Spleen (tissue), 11 donors: ENCODE measurements around the gene NCAPH2. TPM values are rescaled to one million over a fixed set of nuclear protein-coding genes. Genes with fewer than 3 reads are reported as not detected.
A peak's percentile ranks its signal among the peaks of the same experiment; 100 is the strongest.

Experiments
- DNase-seq: peaks from one replicate; pipeline ENCODE4 v3.0.0-alpha.2; 2020
- H3K27ac ChIP-seq, 8 donors: fragments of 200-600 bp; sonication (generic) in 7 of 8; 1 replicate in 4 of 8; 2 replicates in 4 of 8; pipeline versions ENCODE4 v1.5.0 to v1.8.0; 2016 to 2021; ENCODE audit warnings: inconsistent platforms in 4 of 8, mild to moderate bottlenecking in 4 of 8, moderate library complexity in 1 of 8
- H3K27me3 ChIP-seq, 7 donors: fragments of 200-600 bp; sonication (generic) in 6 of 7; replicated peaks in 1 of 7; 1 replicate in 4 of 7; 2 replicates in 3 of 7; pipeline versions ENCODE4 v1.5.0 to v1.8.0; 2016 to 2021; ENCODE audit warnings: inconsistent platforms in 3 of 7, mild to moderate bottlenecking in 1 of 7
- H3K36me3 ChIP-seq, 6 donors: fragments of 200-600 bp; sonication (generic) in 5 of 6; 1 replicate in 4 of 6; 2 replicates in 2 of 6; pipeline versions ENCODE4 v1.5.0 to v1.8.0; 2016 to 2021; ENCODE audit warnings: inconsistent platforms in 2 of 6
- H3K4me1 ChIP-seq, 6 donors: fragments of 200-600 bp; sonication (generic) in 5 of 6; 1 replicate in 3 of 6; 2 replicates in 3 of 6; pipeline versions ENCODE4 v1.5.0 to v1.8.0; 2016 to 2021; ENCODE audit warnings: inconsistent platforms in 3 of 6
- H3K4me3 ChIP-seq, 8 donors: fragments of 200-600 bp; sonication (generic) in 7 of 8; 1 replicate in 4 of 8; 2 replicates in 4 of 8; pipeline versions ENCODE4 v1.5.0 to v1.8.0; 2016 to 2021; ENCODE audit warnings: inconsistent platforms in 4 of 8, mild to moderate bottlenecking in 4 of 8, moderate library complexity in 2 of 8
- H3K9me3 ChIP-seq, 8 donors: fragments of 200-600 bp; sonication (generic) in 7 of 8; 1 replicate in 4 of 8; 2 replicates in 4 of 8; pipeline versions ENCODE4 v1.5.0 to v1.8.0; 2016 to 2021; ENCODE audit warnings: inconsistent platforms in 4 of 8
- POLR2A ChIP-seq, 3 donors: fragments of 450-650 bp; IDR thresholded peaks; one replicate each; pipeline ENCODE4 v1.5.1; 2017; ENCODE audit warnings: antibody characterized with exemption in 3 of 3, mild to moderate bottlenecking in 1 of 3
- POLR2AphosphoS5 ChIP-seq, 3 donors: sonication (generic); formaldehyde crosslinking; IDR thresholded peaks; one replicate each; pipeline ENCODE4 v1.5.1; 2017; ENCODE audit warnings: antibody characterized with exemption in 3 of 3
- WGBS, 5 donors: extraction: QIAGEN DNeasy Blood & Tissue Kit in 3 of 5; methylation state at CpG; one replicate each; pipeline versions ENCODE4 v1.1.5 to v1.1.7; 2013 to 2018; 5-methylcytosine and 5-hydroxymethylcytosine counted together
- intact Hi-C: fragments of 100-400 bp; cut with DNase I; formaldehyde crosslinking; loops from one replicate; pipeline ENCODE4 v1.15.0; 2023; ENCODE audit warnings: low total_unique reads
- polyA plus RNA-seq, 3 donors: library from polyadenylated mRNA; stranded (reverse); fragments of 200-250 nt; gene quantifications; one replicate each; pipeline ENCODE4 v1.2.1, GENCODE V29; 2013
- total RNA-seq, 7 donors: library from RNA; depleted of rRNA in 3 of 7; stranded (reverse); fragments of >200 nt in 3 of 7; fragmentation: NEBNext Ultra II Directional in 4 of 7; extraction: Animal tissue kit (Norgen Biotek cat#: 25700) in 4 of 7; gene quantifications; one replicate each; pipeline versions ENCODE4 v1.1.0 to v1.2.1, GENCODE V29; 2016 to 2021
- TF ChIP-seq, protein P1 (sequence below), 11 experiments: fragments of 200-600 bp in 7 of 11; fragments of 450-650 bp in 4 of 11; sonication (generic) in 4 of 11; IDR thresholded peaks in 8 of 11; conservative IDR thresholded peaks in 3 of 11; 1 replicate in 7 of 11; 2 replicates in 4 of 11; pipeline versions ENCODE4 v1.4.0 to v1.8.0; 2016 to 2021; ENCODE audit warnings: antibody characterized with exemption in 11 of 11, inconsistent platforms in 4 of 11, mild to moderate bottlenecking in 1 of 11
- donor health status: healthy with polysubstance abuse.
- donor health status: DM: no; HTN: no; CAD: no; lungs with moderate emphysema.
- donor health status: DM: no; HTN: no; CAD: no.
- donor health status: Bipolar disorder and iron deficiency.
- donor health status: healthy.
- donor health status: DM: no; HTN: no; CAD: no.
- donor health status: DM: yes; HTN: yes; CAD: no.

NCAPH2 gene
- total and polyA plus RNA-seq, 10 donors = 31.4 to 48.0 (median 37.1) TPM

DNA sequence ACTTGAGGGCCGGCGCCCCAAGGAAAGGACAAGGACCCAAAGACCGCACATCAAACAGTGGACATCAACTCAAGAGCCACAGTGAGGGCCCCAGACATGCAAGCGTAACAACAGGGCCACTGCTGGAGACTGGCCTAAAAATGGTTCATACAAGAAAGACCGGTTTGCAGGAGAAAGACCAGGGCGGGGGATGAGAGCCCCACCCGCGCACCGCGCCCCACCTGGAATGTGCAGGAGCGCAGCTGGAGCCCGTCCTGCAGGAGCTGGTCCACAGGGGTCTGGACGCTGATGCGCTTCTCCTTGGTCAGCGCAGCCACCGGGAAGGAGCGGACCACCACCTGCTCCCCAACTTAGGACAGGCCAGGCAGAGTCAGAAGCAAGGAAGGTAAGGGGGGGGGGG, 47.1 kb upstream of the NCAPH2 start:
- intact Hi-C loops = no loop called here
- WGBS, 5 donors = 95 to 98% (median 97%) methylated on average over 17 of the region's 17 CpGs
- TF ChIP-seq POLR2AphosphoS5 (IDR thresholded peaks at IDR 0.05) = no peak
- TF ChIP-seq, protein P1, sequence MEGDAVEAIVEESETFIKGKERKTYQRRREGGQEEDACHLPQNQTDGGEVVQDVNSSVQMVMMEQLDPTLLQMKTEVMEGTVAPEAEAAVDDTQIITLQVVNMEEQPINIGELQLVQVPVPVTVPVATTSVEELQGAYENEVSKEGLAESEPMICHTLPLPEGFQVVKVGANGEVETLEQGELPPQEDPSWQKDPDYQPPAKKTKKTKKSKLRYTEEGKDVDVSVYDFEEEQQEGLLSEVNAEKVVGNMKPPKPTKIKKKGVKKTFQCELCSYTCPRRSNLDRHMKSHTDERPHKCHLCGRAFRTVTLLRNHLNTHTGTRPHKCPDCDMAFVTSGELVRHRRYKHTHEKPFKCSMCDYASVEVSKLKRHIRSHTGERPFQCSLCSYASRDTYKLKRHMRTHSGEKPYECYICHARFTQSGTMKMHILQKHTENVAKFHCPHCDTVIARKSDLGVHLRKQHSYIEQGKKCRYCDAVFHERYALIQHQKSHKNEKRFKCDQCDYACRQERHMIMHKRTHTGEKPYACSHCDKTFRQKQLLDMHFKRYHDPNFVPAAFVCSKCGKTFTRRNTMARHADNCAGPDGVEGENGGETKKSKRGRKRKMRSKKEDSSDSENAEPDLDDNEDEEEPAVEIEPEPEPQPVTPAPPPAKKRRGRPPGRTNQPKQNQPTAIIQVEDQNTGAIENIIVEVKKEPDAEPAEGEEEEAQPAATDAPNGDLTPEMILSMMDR (IDR thresholded peaks at IDR 0.05 in 8 of 11, conservative IDR thresholded peaks at IDR 0.05 in 3 of 11) = no peak
- no peak for TF ChIP-seq POLR2A (IDR thresholded peaks at IDR 0.05)
- Histone ChIP-seq H3K4me3 (no peak overlapping the region), H3K9me3 (no peaks in the 10 kb centered on the region), H3K4me1 (no peaks in the 10 kb centered on the region), H3K36me3 (peaks cover 4 to 100% (median 96%) of the 10 kb centered on the region in 6 donors), H3K27ac (no peak overlapping the region), H3K27me3 (no peaks in the 10 kb centered on the region)
- no peak for DNase-seq

DNA sequence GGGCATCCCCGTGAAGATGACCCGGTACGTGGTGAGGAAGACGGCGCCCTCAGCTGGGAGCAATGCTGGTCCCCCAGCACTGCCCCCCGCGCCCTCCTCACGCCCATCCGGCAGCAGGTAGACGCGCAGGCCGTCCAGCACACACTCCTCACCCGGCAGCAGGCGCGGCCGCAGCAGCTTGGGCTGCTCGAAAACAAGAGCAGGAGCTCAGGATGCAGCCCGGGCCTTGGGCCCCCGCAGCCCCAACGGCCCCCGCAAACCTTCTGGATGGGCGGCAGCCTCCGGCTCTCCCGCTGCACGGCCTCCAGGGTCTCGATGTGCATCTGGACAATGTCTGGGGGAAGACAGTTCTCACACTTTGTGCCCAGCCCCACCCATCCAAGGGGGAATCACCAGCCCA, 46.5 kb upstream of the NCAPH2 start:
- no peak for DNase-seq
- no peak overlapping the region for H3K4me3 ChIP-seq
- no peaks in the 10 kb centered on the region for H3K9me3 ChIP-seq
- H3K27ac ChIP-seq = no peak overlapping the region
- WGBS, 5 donors = 95 to 98% (median 97%) methylated on average over 22 to 26 of the region's 26 CpGs
- H3K4me1 ChIP-seq = no peaks in the 10 kb centered on the region
- no peak for TF ChIP-seq POLR2AphosphoS5 (IDR thresholded peaks at IDR 0.05)
- no peak for TF ChIP-seq POLR2A (IDR thresholded peaks at IDR 0.05)
- TF ChIP-seq, protein P1 (IDR thresholded peaks at IDR 0.05 in 8 of 11, conservative IDR thresholded peaks at IDR 0.05 in 3 of 11) = no peak
- no peaks in the 10 kb centered on the region for H3K27me3 ChIP-seq
- H3K36me3 ChIP-seq = peaks cover 4 to 100% (median 96%) of the 10 kb centered on the region in 6 donors
- intact Hi-C loops = no loop called here

DNA sequence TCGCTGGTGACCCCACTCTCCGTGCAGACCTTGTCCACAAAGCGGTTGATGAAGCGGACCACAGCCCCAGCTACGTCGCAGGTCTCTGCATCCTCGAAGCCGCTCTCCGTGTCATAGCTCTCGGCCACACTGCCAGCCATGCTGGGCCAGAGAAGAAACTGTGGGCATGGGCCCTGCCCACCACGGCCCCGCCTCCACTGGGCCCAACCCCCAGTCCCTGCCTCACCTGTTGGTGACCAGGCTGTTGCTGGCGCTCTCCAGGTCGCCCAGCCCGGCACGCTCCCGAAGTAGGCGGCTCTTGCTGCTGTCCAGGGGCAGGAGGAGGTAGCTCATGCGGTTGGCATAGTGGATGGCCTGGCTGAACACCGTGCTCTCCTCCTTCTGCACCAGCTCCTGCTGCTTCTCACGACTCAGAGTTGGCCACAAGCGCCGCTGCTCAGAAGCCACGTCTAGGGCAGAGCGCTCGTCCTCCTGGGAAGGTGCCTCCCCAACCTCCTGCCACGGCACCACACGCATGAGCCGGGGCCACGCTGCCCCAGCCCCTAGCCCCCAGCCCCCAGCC, 46.0 kb upstream of the NCAPH2 start:
- H3K4me1 ChIP-seq = peaks cover 0 to under 1% (median 0%) of the 10 kb centered on the region in 6 donors
- peaks cover 4 to 100% (median 97%) of the 10 kb centered on the region in 6 donors for H3K36me3 ChIP-seq
- intact Hi-C loops = no loop called here
- no peak overlapping the region for H3K27ac ChIP-seq
- no peaks in the 10 kb centered on the region for H3K27me3 ChIP-seq
- no peak for DNase-seq
- 93 to 96% (median 94%) methylated on average over 25 to 30 of the region's 30 CpGs for WGBS, 5 donors
- no peak overlapping the region for H3K4me3 ChIP-seq
- peak in 2 of 3 donors; percentile 17 to 23 for TF ChIP-seq POLR2AphosphoS5 (IDR thresholded peaks at IDR 0.05)
- TF ChIP-seq POLR2A (IDR thresholded peaks at IDR 0.05) = no peak
- TF ChIP-seq, protein P1 (IDR thresholded peaks at IDR 0.05 in 8 of 11, conservative IDR thresholded peaks at IDR 0.05 in 3 of 11) = no peak
- H3K9me3 ChIP-seq = no peaks in the 10 kb centered on the region

DNA sequence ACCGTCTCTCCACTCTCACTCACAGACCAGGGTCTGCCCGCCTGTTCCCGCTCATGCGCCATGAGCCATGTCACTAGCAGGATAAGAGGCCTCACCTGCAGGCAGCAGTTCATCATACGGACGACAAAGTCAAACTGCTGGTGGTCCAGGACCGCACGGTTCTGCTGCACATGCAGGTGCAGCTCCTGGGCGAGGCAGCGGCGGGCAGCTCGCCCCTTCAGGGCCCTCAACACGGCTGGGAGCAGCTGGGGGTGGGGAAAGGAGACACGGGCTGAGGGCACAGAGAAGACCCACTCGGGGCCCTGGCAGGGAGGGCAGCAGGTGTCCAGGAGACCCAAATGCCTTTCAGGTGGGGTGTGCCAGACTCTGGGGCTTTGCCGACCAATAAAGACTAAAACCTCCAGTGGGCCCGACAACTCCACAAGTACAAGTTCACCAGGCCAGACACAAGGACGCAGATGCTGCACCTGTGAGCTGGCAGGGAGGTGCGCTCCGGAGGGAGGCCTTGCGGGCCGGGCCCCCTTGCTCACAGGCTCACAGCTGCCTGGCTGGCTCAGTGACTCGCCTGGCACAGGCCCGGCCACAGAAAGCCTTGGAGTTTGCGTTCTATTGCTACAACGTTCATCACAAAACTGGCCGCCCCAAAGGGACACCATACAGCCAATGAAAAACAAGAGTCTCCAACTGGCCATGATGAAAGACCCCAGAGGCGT, 44.7 kb upstream of the NCAPH2 start:
- 92 to 96% (median 95%) methylated on average over 16 to 28 of the region's 28 CpGs for WGBS, 5 donors
- no peak for DNase-seq
- TF ChIP-seq POLR2A (IDR thresholded peaks at IDR 0.05) (no peak), POLR2AphosphoS5 (IDR thresholded peaks at IDR 0.05) (peak in 1 of 3 donors; percentile 24)
- Histone ChIP-seq H3K36me3 (peaks cover 4 to 100% (median 96%) of the 10 kb centered on the region in 6 donors), H3K9me3 (no peaks in the 10 kb centered on the region), H3K4me3 (no peak overlapping the region), H3K4me1 (peaks cover 0 to 13% (median 4%) of the 10 kb centered on the region in 6 donors), H3K27me3 (no peaks in the 10 kb centered on the region), H3K27ac (no peak overlapping the region)
- intact Hi-C loops = no loop called here
